ENCODE results near the gene MAPK10. TPM values are rescaled to one million over a fixed set of nuclear protein-coding genes. Genes with fewer than 3 reads are reported as not detected.

MAPK10 gene
- total RNA-seq, 1 donor from 2014 or later, result 92.6 TPM

DNA sequence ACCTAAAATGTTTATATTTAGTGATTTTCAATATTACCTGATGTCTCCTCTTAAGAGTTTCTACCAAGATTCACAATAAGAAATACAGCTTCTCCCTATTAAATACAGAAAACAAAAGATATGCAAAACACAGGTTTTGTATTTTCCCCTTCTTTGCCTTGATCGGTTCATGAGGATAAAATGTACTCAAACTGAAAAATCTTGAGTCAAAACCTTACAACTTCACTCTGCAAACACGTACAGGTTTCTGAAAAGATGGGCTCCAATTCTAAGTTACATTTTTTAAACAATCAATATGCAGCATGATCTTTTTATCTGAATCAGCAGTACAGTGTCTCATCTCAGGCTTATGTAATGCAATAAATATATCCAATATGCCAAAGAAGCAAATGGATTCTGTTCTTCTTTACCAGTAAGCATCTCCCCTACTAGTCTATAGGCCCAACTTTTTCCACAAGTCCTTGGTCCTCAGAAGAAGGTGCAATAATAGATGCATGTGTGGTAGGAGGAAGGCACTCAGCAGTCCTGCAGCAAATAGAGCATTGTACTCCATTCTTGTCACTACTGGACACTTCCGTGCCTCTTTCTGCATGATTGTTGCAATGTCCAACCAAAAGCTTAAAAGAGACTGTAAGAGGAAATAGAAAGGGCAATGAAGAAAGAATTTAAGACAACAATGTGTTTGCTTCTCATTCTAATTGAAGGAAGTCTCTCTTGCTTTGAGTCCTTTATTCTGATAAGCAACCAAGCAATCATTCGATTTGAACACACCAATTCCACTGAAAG, 3.2 kb downstream of the MAPK10 start:
- peaks cover 7% of the 10 kb centered on the region for H3K27me3 Mint-ChIP-seq (ENCODE audit: unreplicated experiment)
- no peak for DNase-seq

DNA sequence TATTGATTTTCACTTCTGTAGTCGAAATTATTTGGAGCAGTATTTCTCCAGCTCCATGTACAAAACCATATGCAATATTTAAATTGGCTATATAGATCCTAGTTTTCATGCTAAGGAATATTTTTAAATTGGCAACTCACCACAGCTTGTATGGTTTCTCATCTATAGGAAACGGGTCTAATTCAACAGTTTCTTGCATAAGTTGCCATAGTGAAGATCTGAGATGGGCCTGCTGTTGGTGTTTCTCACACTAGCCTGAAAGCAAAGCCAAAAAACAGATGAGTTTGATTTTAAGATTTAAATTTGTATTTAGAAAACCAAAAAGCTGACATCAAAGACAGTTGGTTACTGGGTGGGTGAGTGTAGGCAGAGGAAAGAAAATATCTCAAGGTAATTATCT, 5.5 kb downstream of the MAPK10 start:
- no peak for DNase-seq
- Mint-ChIP-seq H3K4me3 (ENCODE audit: unreplicated experiment) (no peak overlapping the region), H3K27me3 (ENCODE audit: unreplicated experiment) (peaks cover 4% of the 10 kb centered on the region), H3K27ac (ENCODE audit: unreplicated experiment) (no peak overlapping the region), H3K36me3 (ENCODE audit: unreplicated experiment) (peaks cover 5% of the 10 kb centered on the region), H3K9me3 (ENCODE audit: unreplicated experiment) (peaks cover 5% of the 10 kb centered on the region), H3K4me1 (ENCODE audit: low read depth, unreplicated experiment) (peaks cover 20% of the 10 kb centered on the region)
- no peak for TF ChIP-seq CTCF (IDR thresholded peaks at IDR 0.05; ENCODE audit: partially characterized antibody, unreplicated experiment)

More for the DNA sequence above, 3.2 kb downstream of the MAPK10 start:
- Mint-ChIP-seq H3K4me3 (ENCODE audit: unreplicated experiment) (peak overlapping the region; percentile 89), H3K36me3 (ENCODE audit: unreplicated experiment) (no peaks in the 10 kb centered on the region), H3K9me3 (ENCODE audit: unreplicated experiment) (peaks cover 10% of the 10 kb centered on the region), H3K27ac (ENCODE audit: unreplicated experiment) (peak overlapping the region; percentile 87), H3K4me1 (ENCODE audit: low read depth, unreplicated experiment) (peaks cover 34% of the 10 kb centered on the region)
- TF ChIP-seq CTCF (IDR thresholded peaks at IDR 0.05; ENCODE audit: partially characterized antibody, unreplicated experiment), result no peak

GRCh38 chr4:86346320-86346719, 13.5 kb downstream of the MAPK10 start:
- H3K4me1 Mint-ChIP-seq (ENCODE audit: low read depth, unreplicated experiment), result no peaks in the 10 kb centered on the region
- H3K9me3 Mint-ChIP-seq (ENCODE audit: unreplicated experiment), result no peaks in the 10 kb centered on the region
- DNase-seq, result no peak
- H3K36me3 Mint-ChIP-seq (ENCODE audit: unreplicated experiment), result peaks cover 5% of the 10 kb centered on the region
- H3K27me3 Mint-ChIP-seq (ENCODE audit: unreplicated experiment), result no peaks in the 10 kb centered on the region
- H3K27ac Mint-ChIP-seq (ENCODE audit: unreplicated experiment), result no peak overlapping the region
- H3K4me3 Mint-ChIP-seq (ENCODE audit: unreplicated experiment), result no peak overlapping the region
- TF ChIP-seq CTCF (IDR thresholded peaks at IDR 0.05; ENCODE audit: partially characterized antibody, unreplicated experiment), result no peak

- no peak for DNase-seq
- no peaks in the 10 kb centered on the region for H3K4me1 Mint-ChIP-seq (ENCODE audit: low read depth, unreplicated experiment)
- no peaks in the 10 kb centered on the region for H3K9me3 Mint-ChIP-seq (ENCODE audit: unreplicated experiment)
- no peak for TF ChIP-seq CTCF (IDR thresholded peaks at IDR 0.05; ENCODE audit: partially characterized antibody, unreplicated experiment)
- H3K36me3 Mint-ChIP-seq (ENCODE audit: unreplicated experiment), result no peaks in the 10 kb centered on the region
- no peaks in the 10 kb centered on the region for H3K27me3 Mint-ChIP-seq (ENCODE audit: unreplicated experiment)
- no peak overlapping the region for H3K27ac Mint-ChIP-seq (ENCODE audit: unreplicated experiment)
- H3K4me3 Mint-ChIP-seq (ENCODE audit: unreplicated experiment), result no peak overlapping the region
These were observed 15.7 kb downstream of the MAPK10 start for GRCh38 chr4:86344127-86344526.

DNA sequence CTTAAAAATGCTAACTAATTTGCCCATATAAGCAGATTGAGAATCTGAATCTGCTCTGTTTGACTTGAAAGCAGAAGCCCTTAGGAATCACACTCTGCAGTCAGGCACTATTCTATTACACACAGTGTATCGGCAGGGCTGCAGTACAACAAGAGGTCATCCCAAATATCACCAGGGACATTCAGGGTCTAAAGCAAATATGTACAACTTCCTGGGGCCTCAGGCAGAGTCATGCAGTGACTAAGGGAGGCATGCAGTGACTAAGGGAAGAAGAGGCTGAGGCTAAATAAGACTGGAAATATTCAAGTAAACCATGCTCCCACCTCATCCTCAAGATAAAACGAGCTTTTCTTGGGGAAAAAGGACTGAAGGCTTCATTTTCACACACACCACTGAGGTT, 20.9 kb downstream of the MAPK10 start:
- no peaks in the 10 kb centered on the region for H3K36me3 Mint-ChIP-seq (ENCODE audit: unreplicated experiment)
- DNase-seq, result no peak
- peaks cover 6% of the 10 kb centered on the region for H3K4me1 Mint-ChIP-seq (ENCODE audit: low read depth, unreplicated experiment)
- H3K27me3 Mint-ChIP-seq (ENCODE audit: unreplicated experiment), result no peaks in the 10 kb centered on the region
- no peak overlapping the region for H3K27ac Mint-ChIP-seq (ENCODE audit: unreplicated experiment)
- no peaks in the 10 kb centered on the region for H3K9me3 Mint-ChIP-seq (ENCODE audit: unreplicated experiment)
- TF ChIP-seq CTCF (IDR thresholded peaks at IDR 0.05; ENCODE audit: partially characterized antibody, unreplicated experiment), result no peak
- no peak overlapping the region for H3K4me3 Mint-ChIP-seq (ENCODE audit: unreplicated experiment)

Data from glutamatergic neuron (in vitro differentiated cells).